A673 (cell line): ENCODE results near the gene DIS3L2.

Source experiments
- CTCF ChIP-seq: fragments of 300-800, 200-600 bp; sonication (generic); conservative IDR thresholded peaks from 2 replicates; pipeline ENCODE4 v1.5.1; 2017; ENCODE audit warnings: low read depth, mild to moderate bottlenecking, antibody characterized with exemption, low read length, moderate library complexity, mixed read lengths
- EZH2 ChIP-seq: fragments of 200-600 bp; sonication (generic); IDR thresholded peaks from 2 replicates; pipeline ENCODE4 v1.6.1; 2017; ENCODE audit warnings: borderline replicate concordance, low read depth, mild to moderate bottlenecking, mixed read lengths, antibody characterized with exemption, low read length; ENCODE audit not compliant: poor library complexity, severe bottlenecking

GRCh38 chr2:231947694-231948093 lies 13.8 kb upstream of the DIS3L2 start:
- TF ChIP-seq CTCF (no peak), EZH2 (no peak)
